Caco-2 (cell line): ENCODE measurements around the gene VPS8. TPM values are rescaled to one million over a fixed set of nuclear protein-coding genes. Genes with fewer than 3 reads are reported as not detected.

Experiments used
- BruUV-seq: library from RNA; stranded (reverse); fragments of 400-500 nt; replicated peaks from 2 replicates; lab custom pipeline; 2021; lab: Mats Ljungman, UMichigan
- CTCF ChIA-PET: fragments of 300-600 bp; sonication (Branson Sonifier 250); formaldehyde crosslinking; loops from one replicate; lab custom pipeline; 2022; ENCODE audit warnings: antibody characterized with exemption; lab: Charles Lee
- POLR2A ChIA-PET: fragments of 300-600 bp; sonication (Branson Sonifier 250); formaldehyde crosslinking; loops from one replicate; lab custom pipeline; 2022; ENCODE audit warnings: antibody characterized with exemption; lab: Charles Lee
- DNase-seq, 2 experiments: peaks; one replicate each; pipeline versions ENCODE4 v3.0.0 to v3.0.0-alpha.2; 2020 to 2022
- H3K27me3 ChIP-seq: replicated peaks from 2 replicates; pipeline ENCODE4 v1.6.0; 2011; ENCODE audit warnings: low read length; ENCODE audit not compliant: control insufficient read depth, insufficient read depth
- H3K36me3 ChIP-seq: 2 replicates; pipeline ENCODE4 v1.5.1; 2011; ENCODE audit warnings: low read length; ENCODE audit not compliant: control insufficient read depth, insufficient read depth
- H3K4me1 ChIP-seq: fragments of 250-450 bp; sonication (Bioruptor Pico); 2 replicates; pipeline ENCODE4 v1.5.1; 2020; ENCODE audit warnings: mild to moderate bottlenecking
- H3K4me3 ChIP-seq: 2 replicates; pipeline ENCODE4 v1.5.1; 2011; ENCODE audit warnings: low read depth, mild to moderate bottlenecking, control low read depth, low read length
- H3K9me3 ChIP-seq: fragments of 250-450 bp; sonication (Bioruptor Pico); 2 replicates; pipeline ENCODE4 v1.5.1; 2020; ENCODE audit warnings: mild to moderate bottlenecking, moderate library complexity
- H3K27ac Mint-ChIP-seq: one replicate; pipeline ENCODE4 v1.8.0; 2022; ENCODE audit warnings: mixed read lengths; ENCODE audit not compliant: unreplicated experiment
- H3K27me3 Mint-ChIP-seq: one replicate; pipeline ENCODE4 v1.8.0; 2022; ENCODE audit warnings: mixed read lengths; ENCODE audit not compliant: insufficient read depth, unreplicated experiment
- H3K36me3 Mint-ChIP-seq: one replicate; pipeline ENCODE4 v1.8.0; 2022; ENCODE audit warnings: mild to moderate bottlenecking, mixed read lengths; ENCODE audit not compliant: insufficient read depth, unreplicated experiment
- H3K4me1 Mint-ChIP-seq: one replicate; pipeline ENCODE4 v1.8.0; 2022; ENCODE audit warnings: low read depth, mixed read lengths; ENCODE audit not compliant: unreplicated experiment
- H3K4me3 Mint-ChIP-seq: one replicate; pipeline ENCODE4 v1.8.0; 2022; ENCODE audit warnings: mild to moderate bottlenecking, moderate library complexity, mixed read lengths; ENCODE audit not compliant: unreplicated experiment
- H3K9me3 Mint-ChIP-seq: one replicate; pipeline ENCODE4 v1.8.0; 2022; ENCODE audit warnings: mixed read lengths; ENCODE audit not compliant: unreplicated experiment
- intact Hi-C: fragments of 100-400 bp; cut with micrococcal nuclease; formaldehyde crosslinking; loops from one replicate; pipeline ENCODE4 v1.10.0; 2022; ENCODE audit not compliant: unreplicated experiment
- total RNA-seq: library from RNA; stranded (reverse); gene quantifications from 2 replicates; pipeline ENCODE4 v1.2.3, GENCODE V29; 2022
- TF ChIP-seq, protein P1 (sequence below), 2 experiments: fragments of 200-600 bp in 1 of 2; IDR thresholded peaks; 1 replicate in 1 of 2; 2 replicates in 1 of 2; pipeline versions ENCODE4 v1.5.1 to v1.8.0; 2011 to 2022; ENCODE audit warnings: antibody characterized with exemption in 1 of 2, control low read depth in 1 of 2, inconsistent platforms in 1 of 2, low read depth in 1 of 2, low read length in 1 of 2, mild to moderate bottlenecking in 1 of 2, moderate library complexity in 1 of 2; ENCODE audit not compliant: insufficient read depth in 1 of 2, severe bottlenecking in 1 of 2, unreplicated experiment in 1 of 2

Gene VPS8
- total RNA-seq, 1 experiment from 2014 or later = 44.7 TPM

GRCh38 chr3:184850201-184850600 is 38.2 kb downstream of the VPS8 start:
- Mint-ChIP-seq H3K9me3 (no peaks in the 10 kb centered on the region), H3K4me1 (peaks cover 6% of the 10 kb centered on the region), H3K27me3 (no peaks in the 10 kb centered on the region), H3K36me3 (peaks cover 16% of the 10 kb centered on the region), H3K27ac (no peak overlapping the region), H3K4me3 (no peak overlapping the region)
- no peaks in the 10 kb centered on the region; the same call in 1 of the 2 replicates for H3K36me3 ChIP-seq
- ChIA-PET POLR2A (no interaction called here), CTCF (no interaction called here)
- no peak overlapping the region for H3K4me3 ChIP-seq
- no peaks in the 10 kb centered on the region for H3K27me3 ChIP-seq
- H3K9me3 ChIP-seq = no peaks in the 10 kb centered on the region
- intact Hi-C loops = no loop called here
- no peak for DNase-seq
- no peaks in the 10 kb centered on the region for H3K4me1 ChIP-seq
- TF ChIP-seq, protein P1, sequence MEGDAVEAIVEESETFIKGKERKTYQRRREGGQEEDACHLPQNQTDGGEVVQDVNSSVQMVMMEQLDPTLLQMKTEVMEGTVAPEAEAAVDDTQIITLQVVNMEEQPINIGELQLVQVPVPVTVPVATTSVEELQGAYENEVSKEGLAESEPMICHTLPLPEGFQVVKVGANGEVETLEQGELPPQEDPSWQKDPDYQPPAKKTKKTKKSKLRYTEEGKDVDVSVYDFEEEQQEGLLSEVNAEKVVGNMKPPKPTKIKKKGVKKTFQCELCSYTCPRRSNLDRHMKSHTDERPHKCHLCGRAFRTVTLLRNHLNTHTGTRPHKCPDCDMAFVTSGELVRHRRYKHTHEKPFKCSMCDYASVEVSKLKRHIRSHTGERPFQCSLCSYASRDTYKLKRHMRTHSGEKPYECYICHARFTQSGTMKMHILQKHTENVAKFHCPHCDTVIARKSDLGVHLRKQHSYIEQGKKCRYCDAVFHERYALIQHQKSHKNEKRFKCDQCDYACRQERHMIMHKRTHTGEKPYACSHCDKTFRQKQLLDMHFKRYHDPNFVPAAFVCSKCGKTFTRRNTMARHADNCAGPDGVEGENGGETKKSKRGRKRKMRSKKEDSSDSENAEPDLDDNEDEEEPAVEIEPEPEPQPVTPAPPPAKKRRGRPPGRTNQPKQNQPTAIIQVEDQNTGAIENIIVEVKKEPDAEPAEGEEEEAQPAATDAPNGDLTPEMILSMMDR (IDR thresholded peaks at IDR 0.05; ENCODE audit: insufficient read depth in 1 of 2, low read depth in 1 of 2, low read length in 1 of 2, severe bottlenecking in 1 of 2, unreplicated experiment in 1 of 2) = no peak
- no TSS peak for BruUV-seq

DNA sequence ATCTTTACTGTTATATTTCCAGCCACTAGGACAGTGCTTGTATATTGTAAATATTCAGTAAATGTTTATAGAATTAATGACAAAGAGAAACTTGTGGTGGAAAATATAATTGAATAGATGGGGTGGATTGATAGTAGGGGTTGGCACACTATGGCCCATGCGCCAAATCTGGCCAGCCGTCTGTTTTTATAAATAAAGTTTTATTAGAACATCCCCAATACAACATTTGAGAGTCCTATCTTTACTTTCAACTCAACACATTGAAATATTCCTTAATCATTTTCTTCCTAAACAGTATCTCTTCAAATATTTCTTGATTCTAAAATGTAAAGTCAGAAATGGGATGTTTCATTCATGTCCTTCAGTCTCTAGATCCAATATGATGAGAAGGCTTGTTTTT is 45.1 kb downstream of the VPS8 start:
- no peak overlapping the region for H3K27ac Mint-ChIP-seq
- Histone ChIP-seq H3K4me3 (no peak overlapping the region), H3K9me3 (no peaks in the 10 kb centered on the region), H3K4me1 (no peaks in the 10 kb centered on the region), H3K27me3 (no peaks in the 10 kb centered on the region), H3K36me3 (no peaks in the 10 kb centered on the region)
- ChIA-PET POLR2A (interaction anchor here (0.6 kb wide), 1 partner anchor 763 kb away, joined by 6 read pairs; no protein-coding TSS in a partner anchor), CTCF (no interaction called here)
- no peaks in the 10 kb centered on the region for H3K9me3 Mint-ChIP-seq
- no peaks in the 10 kb centered on the region for H3K27me3 Mint-ChIP-seq
- H3K4me3 Mint-ChIP-seq = no peak overlapping the region
- peaks cover 4% of the 10 kb centered on the region for H3K36me3 Mint-ChIP-seq
- no peak for DNase-seq
- intact Hi-C loops = no loop called here
- no TSS peak for BruUV-seq
- TF ChIP-seq, protein P1 (IDR thresholded peaks at IDR 0.05; ENCODE audit: insufficient read depth in 1 of 2, low read depth in 1 of 2, low read length in 1 of 2, severe bottlenecking in 1 of 2, unreplicated experiment in 1 of 2) = no peak
- H3K4me1 Mint-ChIP-seq = no peaks in the 10 kb centered on the region

- H3K9me3 ChIP-seq = no peaks in the 10 kb centered on the region
- Mint-ChIP-seq H3K4me1 (no peaks in the 10 kb centered on the region), H3K4me3 (no peak overlapping the region), H3K27me3 (no peaks in the 10 kb centered on the region), H3K27ac (no peak overlapping the region), H3K36me3 (peaks cover 18% of the 10 kb centered on the region), H3K9me3 (no peaks in the 10 kb centered on the region)
- H3K36me3 ChIP-seq = peaks cover 2% of the 10 kb centered on the region; the same call in 1 of the 2 replicates
- no peaks in the 10 kb centered on the region for H3K4me1 ChIP-seq
- POLR2A ChIA-PET = no interaction called here
- no TSS peak for BruUV-seq
- no peak overlapping the region for H3K4me3 ChIP-seq
- CTCF ChIA-PET = no interaction called here
- intact Hi-C loops = no loop called here
- DNase-seq = no peak
- TF ChIP-seq, protein P1 (IDR thresholded peaks at IDR 0.05; ENCODE audit: insufficient read depth in 1 of 2, low read depth in 1 of 2, low read length in 1 of 2, severe bottlenecking in 1 of 2, unreplicated experiment in 1 of 2) = no peak
- no peaks in the 10 kb centered on the region for H3K27me3 ChIP-seq
These were observed 52.0 kb downstream of the VPS8 start for GRCh38 chr3:184864000-184864399.
